T-helper 2 cell treated with Interferon-gamma antibody and Interleukin-4, amounts not matched to agents 100 ng/mL and 5 ng/mL, for 36 hours (primary cell): Measurements from ENCODE around the gene DONSON. TPM values are rescaled to one million over a fixed set of nuclear protein-coding genes. Genes with fewer than 3 reads are reported as not detected.
"Not testable (repeated sequence)": the region's sequence is repeated elsewhere in the genome, so short reads cannot be mapped to it uniquely, and the experiment has no call there.

ENCODE experiments used
- intact Hi-C: fragments of 100-400 bp; cut with micrococcal nuclease; formaldehyde crosslinking; loops from one replicate; pipeline ENCODE4 v1.15.1; 2023
- total RNA-seq: library from RNA; stranded (reverse); gene quantifications from 2 replicates; pipeline ENCODE4 v1.2.3, GENCODE V29; 2022

The DONSON gene
- 35.0 and 37.8 TPM in 2 replicates for total RNA-seq

GRCh38 chr21:33588485-33589335 lies at the start of gene DONSON:
Gene DONSON, minus strand, starts transcription at chr21:33588684. Its CDS starts 43 bp downstream, at chr21:33588641.
- intact Hi-C loops: loop anchor here (1.0 to 2.0 kb wide), 4 partner anchors 16 to 97 kb away; partner anchors contain the start of genes CRYZL1, DNAJC28 and GART

- intact Hi-C loops: no loop called here
Measured at GRCh38 chr21:33634254-33634653, 45.8 kb upstream of the DONSON start.

- intact Hi-C loops: not testable (repeated sequence)
Measured at GRCh38 chr21:33626151-33626550, 37.7 kb upstream of the DONSON start.

GRCh38 chr21:33622253-33622652 lies 33.8 kb upstream of the DONSON start:
- intact Hi-C loops: no loop called here

- intact Hi-C loops: no loop called here
Measured at GRCh38 chr21:33619726-33620125, 31.2 kb upstream of the DONSON start.

GRCh38 chr21:33618407-33618806 lies 29.9 kb upstream of the DONSON start:
- intact Hi-C loops: no loop called here

- intact Hi-C loops: not testable (repeated sequence)
Measured at GRCh38 chr21:33617565-33617964, 29.1 kb upstream of the DONSON start.

GRCh38 chr21:33611006-33611744 lies 22.7 kb upstream of the DONSON start:
- intact Hi-C loops: no loop called here

- intact Hi-C loops: no loop called here
Measured at GRCh38 chr21:33608559-33608958, 20.1 kb upstream of the DONSON start.

GRCh38 chr21:33598051-33598450 lies 9.6 kb upstream of the DONSON start:
- intact Hi-C loops: no loop called here

GRCh38 chr21:33587792-33588484 lies 546 bp downstream of the DONSON start:
- intact Hi-C loops: loop anchor here (1.0 to 2.0 kb wide), 3 partner anchors 17 to 53 kb away; partner anchors contain the start of genes CRYZL1 and GART

- intact Hi-C loops: no loop called here
Measured at GRCh38 chr21:33586927-33587326, 1.6 kb downstream of the DONSON start.

GRCh38 chr21:33584455-33584854 lies 4.0 kb downstream of the DONSON start:
- intact Hi-C loops: no loop called here

GRCh38 chr21:33578959-33579542 lies 9.4 kb downstream of the DONSON start:
- intact Hi-C loops: loop anchor here (1.0 kb wide), 1 partner anchor 12 kb away; no protein-coding TSS in a partner anchor

- intact Hi-C loops: loop anchor here (1.0 kb wide), 1 partner anchor 11 kb away; no protein-coding TSS in a partner anchor
Measured at GRCh38 chr21:33578214-33578613, 10.3 kb downstream of the DONSON start.

- intact Hi-C loops: not testable (repeated sequence)
Measured at GRCh38 chr21:33576741-33577141, 11.7 kb downstream of the DONSON start.

- intact Hi-C loops: no loop called here
Measured at GRCh38 chr21:33572350-33572749, 16.1 kb downstream of the DONSON start.

GRCh38 chr21:33569991-33570390 lies 18.5 kb downstream of the DONSON start:
- intact Hi-C loops: no loop called here

GRCh38 chr21:33568448-33568847 lies 20.0 kb downstream of the DONSON start:
- intact Hi-C loops: no loop called here

- intact Hi-C loops: loop anchor here (1.0 kb wide), 1 partner anchor 10 kb away; no protein-coding TSS in a partner anchor
Measured at GRCh38 chr21:33567914-33568313, 20.6 kb downstream of the DONSON start.

- intact Hi-C loops: no loop called here
Measured at GRCh38 chr21:33566514-33566913, 22.0 kb downstream of the DONSON start.
